NCI-H2029 treated with DMSO at 0.1 percent for 48 hours (cell line): ENCODE results near the gene CCDC127.

ENCODE experiments used
- DNase-seq: peaks from one replicate; lab custom pipeline; 2025; lab: John Stamatoyannopoulos, UW

The CCDC127 gene

DNA sequence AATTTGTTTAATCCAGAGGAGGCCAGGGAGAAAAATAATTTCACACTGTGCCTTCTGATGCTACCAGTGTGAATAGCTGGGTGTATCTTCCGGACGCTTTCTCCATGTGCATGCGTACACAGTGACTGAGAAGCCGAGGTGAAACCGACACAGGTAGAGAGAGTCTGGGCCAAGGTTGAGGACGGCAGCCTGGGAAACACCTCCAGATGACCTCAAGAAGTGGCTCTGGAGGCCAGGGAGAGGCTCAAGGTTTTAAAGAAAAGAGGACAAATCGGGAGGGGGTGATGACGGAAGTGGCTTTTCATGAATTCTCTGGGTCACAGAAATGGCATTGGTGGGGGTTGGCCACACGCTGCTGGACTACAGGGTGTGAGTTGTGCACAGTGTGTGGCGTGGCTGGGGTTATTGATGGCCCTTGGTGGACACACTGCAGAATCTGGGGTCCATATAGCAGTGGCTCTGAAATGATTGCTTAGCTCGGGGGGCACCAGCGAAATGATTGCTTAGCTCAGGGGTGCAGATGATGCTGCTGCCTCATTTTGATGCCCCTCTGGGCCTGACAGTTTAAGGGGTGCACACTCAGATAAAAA lies 60.7 kb downstream of the CCDC127 start:
- no peak for DNase-seq

DNA sequence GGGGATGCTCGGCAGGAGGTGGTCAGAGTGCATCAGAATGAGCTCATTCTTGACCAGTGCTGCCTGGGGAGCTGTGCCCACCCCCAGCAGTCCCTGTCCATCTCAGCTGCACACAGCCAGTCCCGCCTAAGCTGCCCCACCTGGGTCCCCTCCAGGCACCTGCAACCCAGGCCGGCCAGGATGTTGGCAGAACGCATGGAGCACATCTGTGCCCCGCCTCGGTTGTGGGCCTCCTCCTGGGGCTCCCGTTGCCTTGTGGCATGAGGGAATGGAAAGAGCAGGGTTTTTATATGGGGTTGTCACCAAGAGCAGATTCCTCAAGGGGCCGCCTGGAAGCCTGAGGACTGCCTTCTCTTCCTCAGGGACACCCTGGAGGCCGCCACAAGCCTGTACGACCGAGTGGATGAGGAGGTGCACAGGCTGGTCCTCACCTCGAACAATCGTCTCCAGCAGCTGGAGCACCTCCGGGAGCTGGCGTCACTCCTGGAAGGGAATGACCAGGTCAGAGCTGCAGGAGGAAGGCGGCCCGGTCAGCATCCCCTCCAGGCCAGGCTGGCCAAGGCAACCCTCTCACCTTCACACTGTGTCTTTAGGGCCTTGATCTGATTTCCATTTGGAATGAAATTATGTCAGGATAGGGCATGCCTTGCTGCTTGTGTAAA lies 61.4 kb downstream of the CCDC127 start:
- no peak for DNase-seq

DNA sequence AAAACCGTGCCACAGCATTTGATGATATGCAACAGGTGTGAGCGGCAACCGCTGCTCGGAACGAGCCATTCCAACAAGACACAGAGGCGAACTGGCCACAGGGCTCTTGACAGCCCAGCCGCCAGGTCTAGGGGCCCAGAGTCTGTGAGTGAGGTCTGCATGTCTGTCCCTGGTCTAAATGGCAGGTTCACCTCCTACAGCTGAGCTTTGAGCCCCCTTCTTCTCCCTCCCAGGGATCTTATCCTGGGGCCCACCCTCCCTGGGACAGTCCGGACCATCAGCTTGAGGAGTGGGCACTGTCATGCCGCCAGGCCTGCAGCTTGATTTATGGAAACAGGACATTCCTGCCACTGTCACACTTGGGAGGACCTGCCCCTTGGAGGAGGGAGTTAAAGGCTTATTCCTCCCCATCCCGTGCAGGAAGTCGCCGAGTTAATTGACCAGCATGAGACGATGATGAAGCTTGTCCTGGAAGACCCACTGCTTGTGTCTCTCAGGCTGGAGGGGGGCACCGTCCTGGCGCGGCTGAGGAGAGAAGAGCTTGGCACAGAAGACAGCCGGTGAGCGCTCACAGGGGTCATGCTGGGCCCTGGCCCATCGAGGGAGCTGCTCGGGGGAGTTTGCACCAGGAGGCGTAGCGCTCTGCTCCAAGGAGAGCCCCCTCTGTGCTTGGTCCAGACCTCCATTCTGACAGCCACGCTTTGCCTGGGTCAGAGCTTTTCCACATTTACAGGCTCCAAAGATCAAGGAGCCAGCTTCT lies 62.1 kb downstream of the CCDC127 start:
- no peak for DNase-seq

DNA sequence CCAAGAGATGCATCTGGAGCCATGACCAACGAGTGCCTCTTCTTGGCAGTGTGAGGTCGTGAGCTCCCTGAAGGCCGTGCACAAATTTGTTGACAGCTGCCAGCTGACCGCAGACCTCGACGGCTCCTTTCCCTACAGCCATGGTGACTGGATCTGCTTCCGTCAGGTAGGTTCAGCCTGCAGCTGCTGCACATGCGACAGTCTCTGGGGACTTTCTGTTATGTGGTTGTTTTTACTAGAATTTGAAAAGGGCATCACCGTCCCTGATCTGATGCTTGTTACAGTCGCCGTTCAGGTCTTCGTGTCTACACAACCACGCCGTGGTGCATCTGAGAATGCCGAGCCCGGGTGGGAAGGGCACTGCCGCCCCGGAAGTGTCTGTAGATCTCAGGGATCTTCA lies 63.1 kb downstream of the CCDC127 start:
- DNase-seq = no peak

DNA sequence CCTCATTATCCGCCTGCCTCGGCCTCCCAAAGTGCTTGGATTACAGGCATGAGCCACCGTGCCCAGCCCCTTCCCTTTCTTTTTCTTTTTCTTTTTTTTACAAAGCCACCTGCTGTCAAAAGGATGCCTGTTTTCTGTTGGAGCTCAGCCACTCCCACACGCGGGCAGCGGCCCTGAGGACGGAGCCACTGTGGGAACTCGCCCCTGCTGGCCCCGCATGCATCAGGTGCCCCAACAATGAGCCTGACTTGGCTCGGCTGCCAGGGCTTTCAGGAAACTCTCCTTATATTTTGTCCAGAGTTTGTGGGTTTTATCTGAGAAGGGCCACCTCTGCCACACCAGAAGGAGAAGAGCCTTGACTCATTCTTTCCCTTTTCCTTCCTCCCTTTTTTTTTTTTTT lies 63.7 kb downstream of the CCDC127 start:
- no peak for DNase-seq

DNA sequence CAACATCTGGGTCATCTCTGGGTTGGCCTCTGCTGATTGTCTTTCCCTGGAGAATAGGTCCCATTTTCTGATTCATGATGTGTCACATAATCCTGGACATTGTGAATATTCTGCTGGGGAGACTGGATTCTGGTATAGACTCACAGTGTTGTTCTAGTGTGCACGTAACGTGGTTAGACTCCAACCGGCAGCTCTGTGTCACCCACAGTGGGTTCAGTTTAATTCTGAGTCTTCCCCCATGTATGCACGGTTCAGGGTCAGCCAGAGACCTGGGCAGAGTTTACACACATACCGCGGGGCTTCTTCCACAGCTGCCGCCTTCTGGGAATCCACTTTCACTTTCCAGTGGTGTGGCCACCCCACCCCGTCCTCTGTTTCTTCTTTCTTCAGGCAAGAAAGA lies 64.7 kb downstream of the CCDC127 start:
- DNase-seq = no peak

DNA sequence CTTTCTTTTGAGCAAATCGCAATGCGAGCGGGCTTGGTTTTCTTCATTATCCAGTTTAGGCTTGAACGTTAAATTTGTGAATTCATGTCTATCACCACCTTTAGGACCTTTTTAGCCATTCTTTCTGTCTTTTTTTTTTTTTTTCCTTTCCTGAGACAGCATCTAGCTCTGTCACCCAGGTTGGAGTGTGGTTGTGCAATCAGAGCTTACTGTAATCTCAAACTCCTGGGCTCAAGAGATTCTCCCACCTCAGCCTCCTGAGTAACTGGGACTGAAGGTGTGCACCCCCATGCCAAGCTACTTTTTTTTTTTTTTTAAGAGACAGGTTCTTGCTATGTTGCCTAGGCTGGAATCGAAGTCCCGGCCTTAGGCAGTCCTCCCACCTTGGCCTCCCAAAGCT lies 65.9 kb downstream of the CCDC127 start:
- no peak for DNase-seq

DNA sequence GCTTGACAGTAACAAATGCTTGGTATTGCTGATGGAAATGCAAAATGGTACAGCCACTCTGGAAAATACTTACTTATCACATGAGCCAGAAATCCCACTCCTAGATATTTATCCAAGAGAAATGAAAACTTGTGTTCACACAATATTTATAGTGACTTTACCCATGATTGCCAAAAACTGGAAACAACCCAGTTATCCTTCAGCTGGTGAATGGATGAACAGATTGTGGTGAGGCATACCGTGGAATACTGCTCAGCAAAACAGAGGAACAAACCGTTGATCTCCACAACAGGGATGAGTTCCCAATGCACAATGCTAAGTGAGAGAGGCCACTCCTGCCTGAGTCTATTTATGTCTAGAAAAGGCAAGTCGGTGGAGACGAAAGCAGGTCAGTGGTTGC lies 67.2 kb downstream of the CCDC127 start:
- DNase-seq = no peak

DNA sequence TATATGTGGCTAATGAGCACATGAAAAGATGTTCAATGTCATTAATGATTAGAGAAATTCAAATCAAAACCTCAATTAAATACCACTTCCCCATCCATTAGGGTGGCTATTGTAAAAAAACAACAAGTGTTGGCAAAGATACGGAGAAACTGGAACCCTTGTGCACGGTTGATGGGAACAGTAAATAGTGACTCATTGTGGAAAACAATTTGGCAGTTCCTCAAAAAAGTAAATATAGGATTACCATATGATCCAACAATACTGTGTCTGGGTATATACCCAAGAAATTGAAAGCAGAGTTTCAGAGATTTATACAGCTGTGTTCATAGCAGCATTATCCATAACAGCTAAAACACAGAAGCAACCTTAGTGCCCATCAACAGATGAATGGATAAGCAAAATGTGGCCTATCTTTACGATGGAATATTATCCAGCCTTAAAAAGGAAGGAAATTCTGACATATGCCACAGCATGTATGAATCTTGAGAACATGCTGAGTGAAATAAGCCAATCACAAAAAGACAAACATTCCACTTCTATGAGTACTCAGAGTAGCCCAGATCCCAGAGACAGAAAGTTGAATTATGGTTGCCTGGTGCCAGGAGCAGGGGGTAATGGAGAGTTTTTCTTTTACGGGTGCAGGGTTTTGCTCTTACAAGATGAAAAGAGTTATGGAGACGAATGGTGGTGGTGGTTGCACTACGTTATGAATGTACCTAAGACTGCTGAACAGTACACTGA lies 68.0 kb downstream of the CCDC127 start:
- peak; percentile 73 for DNase-seq

DNA sequence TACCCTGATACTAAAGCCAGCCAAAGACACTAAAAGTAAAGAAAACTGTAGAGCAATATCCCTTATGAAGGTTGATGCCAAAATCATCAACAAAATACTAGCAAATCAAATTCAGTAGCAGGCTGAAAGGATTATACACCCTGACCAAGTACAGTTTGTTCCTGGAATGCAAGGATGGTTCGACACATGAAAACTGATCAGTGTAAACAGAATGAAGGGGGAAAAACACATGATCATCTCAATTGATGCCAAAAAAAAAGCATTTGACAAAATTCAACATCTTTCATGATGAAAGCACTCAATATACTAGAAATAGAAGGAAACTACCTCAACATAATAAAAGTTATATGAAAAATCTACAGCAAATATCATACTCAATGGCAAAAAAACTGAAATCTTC lies 70.2 kb downstream of the CCDC127 start:
- DNase-seq = no peak
